IPS-18c (cell line): ENCODE measurements around the gene MFAP4.

Experiments used
- H3K4me3 ChIP-seq: 2 replicates; pipeline ENCODE4 v1.7.0; 2013; ENCODE audit warnings: low read depth, mild to moderate bottlenecking, low read length, moderate library complexity; ENCODE audit not compliant: insufficient read depth
- H3K9me3 ChIP-seq: one replicate; pipeline ENCODE4 v1.6.1; 2013; ENCODE audit warnings: mild to moderate bottlenecking, low read length, moderate library complexity; ENCODE audit not compliant: control insufficient read depth, insufficient read depth

MFAP4 gene

GRCh38 chr17:19347323-19348080, 39.5 kb downstream of the MFAP4 start:
- H3K4me3 ChIP-seq, result no peak overlapping the region
- H3K9me3 ChIP-seq, result no peaks in the 10 kb centered on the region

- H3K9me3 ChIP-seq, result no peaks in the 10 kb centered on the region
- no peak overlapping the region for H3K4me3 ChIP-seq
These were observed 40.4 kb downstream of the MFAP4 start for GRCh38 chr17:19346351-19347255.

- Histone ChIP-seq H3K4me3 (no peak overlapping the region), H3K9me3 (no peaks in the 10 kb centered on the region)
These were observed 41.3 kb downstream of the MFAP4 start for GRCh38 chr17:19345486-19346350.

DNA sequence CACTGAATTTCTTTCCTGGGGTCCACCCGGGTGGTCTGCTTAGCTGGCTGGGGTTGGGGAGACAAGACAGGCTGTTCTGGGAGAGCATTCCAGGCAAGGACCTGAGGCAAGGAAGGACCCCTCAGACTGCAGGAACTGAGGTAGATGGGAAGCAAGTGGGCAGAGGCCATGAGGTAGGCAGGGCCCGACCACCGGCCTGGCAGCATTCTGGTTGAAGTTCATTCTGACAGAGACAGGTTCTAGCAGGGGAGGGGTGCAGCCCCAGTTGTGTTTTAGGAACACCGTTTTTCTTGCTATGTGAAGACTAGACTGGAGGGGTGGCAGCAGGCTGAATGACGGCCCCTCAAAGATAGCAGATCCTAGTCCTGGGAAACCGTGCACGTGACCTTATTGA, 41.9 kb downstream of the MFAP4 start:
- H3K9me3 ChIP-seq, result no peaks in the 10 kb centered on the region
- no peak overlapping the region for H3K4me3 ChIP-seq

DNA sequence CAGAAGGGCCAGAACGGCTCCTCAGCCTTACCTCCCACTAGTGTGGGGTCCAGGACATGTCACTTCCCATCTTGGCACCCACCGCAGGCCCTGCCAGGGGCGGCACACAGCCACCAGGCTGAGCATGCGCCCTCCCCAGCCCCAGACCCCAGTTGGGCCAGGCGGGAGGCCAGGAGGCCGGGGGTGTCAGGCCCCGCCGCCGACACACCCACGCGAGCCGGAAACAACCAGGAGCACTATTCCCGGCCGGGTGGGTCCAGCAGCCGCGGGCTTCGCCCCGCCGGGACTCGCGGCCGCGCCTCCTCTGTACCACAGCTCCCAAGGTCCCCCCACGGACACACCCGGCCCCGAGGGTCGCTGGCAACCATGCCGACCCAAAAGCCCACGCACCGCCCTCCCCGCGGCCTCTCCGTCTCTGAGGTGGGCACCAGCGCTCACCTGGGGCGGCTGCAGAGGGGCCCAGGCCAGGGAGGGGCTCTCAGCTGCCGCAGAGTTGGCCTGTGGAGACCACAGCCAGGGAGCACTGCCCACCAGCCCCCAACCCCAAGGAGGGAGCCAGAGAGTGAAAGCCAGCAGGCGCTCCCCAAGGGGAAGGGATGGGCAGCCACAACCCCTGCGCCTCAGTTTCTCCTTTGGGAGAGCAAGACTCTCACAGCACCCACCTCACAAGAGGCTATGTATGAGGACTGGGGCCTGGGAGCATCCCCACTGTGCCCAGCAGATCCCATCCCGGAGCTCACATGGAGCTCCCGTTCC, 42.5 kb downstream of the MFAP4 start:
- H3K9me3 ChIP-seq, result no peaks in the 10 kb centered on the region
- H3K4me3 ChIP-seq, result no peak overlapping the region

- Histone ChIP-seq H3K4me3 (no peak overlapping the region), H3K9me3 (no peaks in the 10 kb centered on the region)
These were observed 43.3 kb downstream of the MFAP4 start for GRCh38 chr17:19343671-19344151.

GRCh38 chr17:19343256-19343630, 43.7 kb downstream of the MFAP4 start:
- Histone ChIP-seq H3K9me3 (no peaks in the 10 kb centered on the region), H3K4me3 (no peak overlapping the region)

- Histone ChIP-seq H3K4me3 (no peak overlapping the region), H3K9me3 (no peaks in the 10 kb centered on the region)
These were observed 44.3 kb downstream of the MFAP4 start for GRCh38 chr17:19342611-19343255.

GRCh38 chr17:19341641-19342610, 45.1 kb downstream of the MFAP4 start:
- no peak overlapping the region for H3K4me3 ChIP-seq

DNA sequence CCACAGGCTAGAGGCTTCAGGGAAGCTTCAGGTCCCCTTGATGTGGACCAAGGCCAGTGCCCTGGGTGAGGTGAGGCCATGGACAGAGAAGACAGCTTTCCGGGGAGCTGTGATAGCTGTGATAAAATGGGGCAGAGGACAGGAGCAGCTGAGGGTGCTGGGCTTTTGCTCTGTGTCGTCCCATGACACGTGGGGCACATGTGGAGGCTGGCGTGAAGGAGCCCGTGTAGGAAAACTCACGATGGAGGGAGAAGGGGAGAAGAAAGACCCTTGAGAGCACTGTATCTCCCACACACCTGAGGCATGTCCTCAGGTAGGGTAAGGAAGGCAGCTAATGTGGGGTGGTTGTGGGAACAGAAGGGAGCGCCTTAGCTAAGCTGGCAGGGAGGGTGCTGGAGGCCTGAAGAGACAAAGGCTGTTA, 45.8 kb downstream of the MFAP4 start:
- Histone ChIP-seq H3K4me3 (no peak overlapping the region), H3K9me3 (no peaks in the 10 kb centered on the region)

More at GRCh38 chr17:19341641-19342610, 45.1 kb downstream of the MFAP4 start:
- no peaks in the 10 kb centered on the region for H3K9me3 ChIP-seq

DNA sequence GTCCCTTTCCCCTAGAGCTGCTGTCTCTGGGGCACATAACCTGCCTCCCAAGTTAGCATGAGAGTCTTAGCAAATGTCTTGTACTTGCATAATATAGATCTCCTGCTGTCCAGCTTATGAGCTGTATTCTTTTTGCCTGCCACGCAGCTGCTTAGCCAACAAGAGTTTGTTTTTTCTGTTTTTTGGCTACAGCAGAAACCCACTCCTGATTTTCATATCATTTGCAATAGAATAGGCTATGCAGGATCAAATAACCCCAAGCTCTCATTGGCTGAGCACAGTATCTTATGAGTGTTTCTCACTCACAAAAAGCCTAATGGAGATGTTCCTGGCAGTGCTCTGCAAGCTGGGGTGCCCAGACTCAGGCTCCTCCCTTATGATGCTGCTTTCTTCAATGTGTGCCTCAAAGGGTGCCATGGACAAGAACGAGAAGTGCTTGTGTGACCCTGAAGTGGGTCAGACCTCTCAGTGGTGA, 47.6 kb downstream of the MFAP4 start:
- no peaks in the 10 kb centered on the region for H3K9me3 ChIP-seq
- no peak overlapping the region for H3K4me3 ChIP-seq

- H3K9me3 ChIP-seq, result no peaks in the 10 kb centered on the region
- H3K4me3 ChIP-seq, result no peak overlapping the region
These were observed 48.7 kb downstream of the MFAP4 start for GRCh38 chr17:19338031-19338990.

DNA sequence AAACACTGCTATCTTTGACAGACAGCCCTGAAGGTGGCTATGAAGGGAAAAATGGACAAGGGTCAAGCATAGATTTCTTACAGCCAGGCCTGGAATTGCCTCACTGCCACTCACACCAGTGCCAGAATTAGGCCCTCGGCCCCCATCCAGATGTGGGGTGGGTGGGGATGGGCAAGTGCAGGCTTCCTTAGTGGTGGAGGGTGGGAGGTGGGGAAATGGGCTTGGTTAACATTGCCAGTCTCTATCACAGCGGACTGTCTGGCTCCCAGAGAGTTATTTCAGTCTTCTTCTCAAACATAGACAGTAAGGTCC, 49.3 kb downstream of the MFAP4 start:
- no peak overlapping the region for H3K4me3 ChIP-seq
- H3K9me3 ChIP-seq, result no peaks in the 10 kb centered on the region

GRCh38 chr17:19336938-19337711, 49.9 kb downstream of the MFAP4 start:
- no peaks in the 10 kb centered on the region for H3K9me3 ChIP-seq
- no peak overlapping the region for H3K4me3 ChIP-seq
